Fibroblast of lung (primary cell): ENCODE measurements around the gene TRIM14.

ENCODE experiments used
- CTCF ChIP-seq, 2 donors: IDR thresholded peaks in 1 of 2; conservative IDR thresholded peaks in 1 of 2; 1 replicate in 1 of 2; 2 replicates in 1 of 2; pipeline ENCODE4 v1.5.1; 2011 to 2012; ENCODE audit warnings: low read length in 2 of 2, control low read depth in 1 of 2, inconsistent platforms in 1 of 2, low read depth in 1 of 2, mild to moderate bottlenecking in 1 of 2
- EZH2 ChIP-seq: IDR thresholded peaks from 2 replicates; pipeline ENCODE4 v1.5.1; 2012; ENCODE audit warnings: low read length, control low read depth, mild to moderate bottlenecking; ENCODE audit errors: missing control alignments

GRCh38 chr9:98022447-98022846 lies 96.6 kb downstream of the TRIM14 start:
- TF ChIP-seq EZH2 (no peak), CTCF (conservative IDR thresholded peaks at IDR 0.05 in 1 of 2, IDR thresholded peaks at IDR 0.05 in 1 of 2; ENCODE audit: low read depth in 1 of 2, low read length in 2 of 2) (no peak)
